ENCODE measurements around the gene NEMP2. TPM values are rescaled to one million over a fixed set of nuclear protein-coding genes. Genes with fewer than 3 reads are reported as not detected.
A peak's percentile ranks its signal among the peaks of the same experiment; 100 is the strongest.

The NEMP2 gene
- total and polyA plus RNA-seq, 7 donors = 0.21 to 2.0 (median 0.86) TPM

GRCh38 chr2:190547886-190548285 lies 13.4 kb upstream of the NEMP2 start:
- intact Hi-C loops (cut with DNase I) = no loop called here
- TF ChIP-seq CTCF (IDR thresholded peaks at IDR 0.05) = no peak
- ATAC-seq = no peak
- Histone ChIP-seq H3K9me3 (no peaks in the 10 kb centered on the region), H3K4me3 (no peak overlapping the region), H3K36me3 (ENCODE audit: insufficient read depth in 1 of 2, low read depth in 1 of 2) (no peaks in the 10 kb centered on the region), H3K4me1 (no peaks in the 10 kb centered on the region), H3K27me3 (ENCODE audit: insufficient read depth in 3 of 3, low read length in 2 of 3) (no peaks in the 10 kb centered on the region), H3K27ac (no peak overlapping the region)
- no peak for DNase-seq

GRCh38 chr2:190546734-190547133 lies 12.2 kb upstream of the NEMP2 start:
- no peak overlapping the region for H3K4me3 ChIP-seq
- no peaks in the 10 kb centered on the region for H3K27me3 ChIP-seq (ENCODE audit: insufficient read depth in 3 of 3, low read length in 2 of 3)
- DNase-seq (no peak), ATAC-seq (no peak)
- no peak overlapping the region for H3K27ac ChIP-seq
- no peaks in the 10 kb centered on the region for H3K36me3 ChIP-seq (ENCODE audit: insufficient read depth in 1 of 2, low read depth in 1 of 2)
- H3K4me1 ChIP-seq = no peaks in the 10 kb centered on the region
- no peak for TF ChIP-seq CTCF (IDR thresholded peaks at IDR 0.05)
- H3K9me3 ChIP-seq = peaks cover 4% of the 10 kb centered on the region
- WGBS, 3 donors = 93 to 94% (median 94%) methylated on average over 3 of the region's 3 CpGs
- intact Hi-C loops (cut with DNase I) = no loop called here

- Histone ChIP-seq H3K27me3 (ENCODE audit: insufficient read depth in 3 of 3, low read length in 2 of 3) (no peaks in the 10 kb centered on the region), H3K4me3 (peak overlapping the region; percentile 6), H3K9me3 (peaks cover 7% of the 10 kb centered on the region), H3K4me1 (no peaks in the 10 kb centered on the region), H3K36me3 (ENCODE audit: insufficient read depth in 1 of 2, low read depth in 1 of 2) (no peaks in the 10 kb centered on the region), H3K27ac (no peak overlapping the region)
- intact Hi-C loops (cut with DNase I) = no loop called here
- ATAC-seq (no peak), DNase-seq (no peak)
- 74 to 81% (median 74%) methylated on average over 5 of the region's 5 CpGs for WGBS, 3 donors
- TF ChIP-seq CTCF (IDR thresholded peaks at IDR 0.05) = no peak
Observed at GRCh38 chr2:190545555-190546385, 11.2 kb upstream of the NEMP2 start.

GRCh38 chr2:190545093-190545492 lies 10.6 kb upstream of the NEMP2 start:
- H3K27ac ChIP-seq = no peak overlapping the region
- H3K36me3 ChIP-seq (ENCODE audit: insufficient read depth in 1 of 2, low read depth in 1 of 2) = no peaks in the 10 kb centered on the region
- peak overlapping the region; percentile 6 for H3K4me3 ChIP-seq
- H3K27me3 ChIP-seq (ENCODE audit: insufficient read depth in 3 of 3, low read length in 2 of 3) = no peaks in the 10 kb centered on the region
- no peaks in the 10 kb centered on the region for H3K4me1 ChIP-seq
- H3K9me3 ChIP-seq = peaks cover 14% of the 10 kb centered on the region
- 58 to 70% (median 66%) methylated on average over 3 of the region's 3 CpGs for WGBS, 3 donors
- ATAC-seq (no peak), DNase-seq (no peak)
- intact Hi-C loops (cut with DNase I) = no loop called here
- no peak for TF ChIP-seq CTCF (IDR thresholded peaks at IDR 0.05)

- intact Hi-C loops (cut with DNase I) = no loop called here
Observed at GRCh38 chr2:190540048-190540447, 5.5 kb upstream of the NEMP2 start.

More at GRCh38 chr2:190540048-190540447, 5.5 kb upstream of the NEMP2 start:
- WGBS, 3 donors = 97 to 99% (median 97%) methylated on average over 6 of the region's 6 CpGs
- Histone ChIP-seq H3K4me1 (no peaks in the 10 kb centered on the region), H3K4me3 (no peak overlapping the region), H3K36me3 (ENCODE audit: insufficient read depth in 1 of 2, low read depth in 1 of 2) (no peaks in the 10 kb centered on the region), H3K27me3 (ENCODE audit: insufficient read depth in 3 of 3, low read length in 2 of 3) (no peaks in the 10 kb centered on the region), H3K9me3 (peaks cover 29% of the 10 kb centered on the region), H3K27ac (no peak overlapping the region)
- no peak for TF ChIP-seq CTCF (IDR thresholded peaks at IDR 0.05)
- ATAC-seq (no peak), DNase-seq (no peak)
